B cell (primary cell): ENCODE results near the gene TFF3.

Source experiments
- CTCF ChIP-seq: fragments of 200-600 bp; IDR thresholded peaks from one replicate; pipeline ENCODE4 v1.8.0; 2022; ENCODE audit warnings: antibody characterized with exemption, mild to moderate bottlenecking
- EZH2 ChIP-seq: IDR thresholded peaks from 2 replicates; pipeline ENCODE4 v1.6.1; 2012; ENCODE audit warnings: borderline replicate concordance, low read depth, mild to moderate bottlenecking, moderate library complexity, low read length; ENCODE audit not compliant: insufficient read depth, poor library complexity, severe bottlenecking

GRCh38 chr21:42293649-42294272 lies 21.4 kb downstream of the TFF3 start:
- TF ChIP-seq CTCF (no peak), EZH2 (no peak)
